H9 (cell line): ENCODE results near the gene C2orf78. TPM values are rescaled to one million over a fixed set of nuclear protein-coding genes. Genes with fewer than 3 reads are reported as not detected.

ENCODE experiments used
- DNase-seq: peaks from one replicate; pipeline ENCODE4 v3.0.0-alpha.2; 2017
- H2AFZ ChIP-seq: one replicate; pipeline ENCODE4 v1.6.1; 2013; ENCODE audit warnings: mild to moderate bottlenecking, low read length, control low read depth, moderate library complexity
- H2AK5ac ChIP-seq: 2 replicates; pipeline ENCODE4 v1.6.1; 2013; ENCODE audit warnings: low read length, control low read depth, mixed read lengths; ENCODE audit not compliant: insufficient read length
- H2BK120ac ChIP-seq: one replicate; pipeline ENCODE4 v1.6.1; 2013; ENCODE audit warnings: low read depth, mild to moderate bottlenecking, low read length, control low read depth, inconsistent platforms; ENCODE audit not compliant: poor library complexity, severe bottlenecking
- H2BK12ac ChIP-seq: 2 replicates; pipeline ENCODE4 v1.6.1; 2013; ENCODE audit warnings: low read length, control low read depth, mixed read lengths, low read depth; ENCODE audit not compliant: insufficient read length
- H2BK15ac ChIP-seq: 2 replicates; pipeline ENCODE4 v1.6.1; 2013; ENCODE audit warnings: low read depth, low read length, control low read depth
- H2BK20ac ChIP-seq: one replicate; pipeline ENCODE4 v1.6.1; 2013; ENCODE audit warnings: low read depth, mild to moderate bottlenecking, low read length, control low read depth, inconsistent platforms; ENCODE audit not compliant: poor library complexity, severe bottlenecking
- H2BK5ac ChIP-seq: 2 replicates; pipeline ENCODE4 v1.6.1; 2013; ENCODE audit warnings: low read length, control low read depth, mixed read lengths; ENCODE audit not compliant: insufficient read length
- H3K14ac ChIP-seq: 2 replicates; pipeline ENCODE4 v1.6.1; 2013; ENCODE audit warnings: low read length, control low read depth; ENCODE audit not compliant: insufficient read depth
- H3K18ac ChIP-seq: 2 replicates; pipeline ENCODE4 v1.6.1; 2013; ENCODE audit warnings: low read depth, mild to moderate bottlenecking, mixed read lengths, low read length, control low read depth; ENCODE audit not compliant: insufficient read length
- H3K23ac ChIP-seq: 2 replicates; pipeline ENCODE4 v1.6.1; 2013; ENCODE audit warnings: low read length, control low read depth, mixed read lengths, low read depth; ENCODE audit not compliant: insufficient read length
- H3K23me2 ChIP-seq: 2 replicates; pipeline ENCODE4 v1.6.1; 2013; ENCODE audit warnings: low read depth, mild to moderate bottlenecking, mixed read lengths, low read length, control low read depth; ENCODE audit not compliant: insufficient read length, poor library complexity, severe bottlenecking
- H3K27ac ChIP-seq: 2 replicates; pipeline ENCODE4 v1.5.1; 2013; ENCODE audit warnings: low read length, control low read depth, mixed read lengths, low read depth; ENCODE audit not compliant: insufficient read length
- H3K27me3 ChIP-seq: 2 replicates; pipeline ENCODE4 v1.6.1; 2013; ENCODE audit warnings: low read length, control low read depth, inconsistent platforms; ENCODE audit not compliant: insufficient read depth
- H3K4ac ChIP-seq: 2 replicates; pipeline ENCODE4 v1.6.1; 2013; ENCODE audit warnings: low read depth, mild to moderate bottlenecking, control low read depth, inconsistent platforms, low read length, moderate library complexity
- H3K4me1 ChIP-seq: 2 replicates; pipeline ENCODE4 v1.6.1; 2013; ENCODE audit warnings: low read length, control low read depth, inconsistent platforms; ENCODE audit not compliant: insufficient read depth
- H3K4me2 ChIP-seq: 2 replicates; pipeline ENCODE4 v1.6.1; 2013; ENCODE audit warnings: low read length, control low read depth, mixed read lengths; ENCODE audit not compliant: insufficient read length, insufficient read depth
- H3K56ac ChIP-seq: 2 replicates; pipeline ENCODE4 v1.6.1; 2013; ENCODE audit warnings: low read depth, mild to moderate bottlenecking, mixed read lengths, low read length, control low read depth; ENCODE audit not compliant: insufficient read length
- H3K79me1 ChIP-seq: 2 replicates; pipeline ENCODE4 v1.6.1; 2013; ENCODE audit warnings: low read depth, mild to moderate bottlenecking, moderate library complexity, low read length, control low read depth, inconsistent platforms; ENCODE audit not compliant: insufficient read depth, poor library complexity, severe bottlenecking
- H3K79me2 ChIP-seq: 2 replicates; pipeline ENCODE4 v1.6.1; 2013; ENCODE audit warnings: low read length, control low read depth, inconsistent platforms; ENCODE audit not compliant: insufficient read depth
- H3K9ac ChIP-seq: 2 replicates; pipeline ENCODE4 v1.6.1; 2013; ENCODE audit warnings: low read length, control low read depth, mixed read lengths; ENCODE audit not compliant: insufficient read length; ENCODE audit errors: extremely low read depth
- H3K9me3 ChIP-seq: one replicate; pipeline ENCODE4 v1.6.1; 2013; ENCODE audit warnings: low read depth, low read length, inconsistent platforms; ENCODE audit not compliant: control insufficient read depth
- H3T11ph ChIP-seq: one replicate; pipeline ENCODE4 v1.6.1; 2013; ENCODE audit warnings: mild to moderate bottlenecking, low read length, control low read depth, inconsistent platforms
- H4K20me1 ChIP-seq: one replicate; pipeline ENCODE4 v1.6.1; 2013; ENCODE audit not compliant: control insufficient read depth, insufficient read length, insufficient read depth
- H4K5ac ChIP-seq: 2 replicates; pipeline ENCODE4 v1.6.1; 2013; ENCODE audit warnings: low read depth, mild to moderate bottlenecking, mixed read lengths, low read length, control low read depth; ENCODE audit not compliant: insufficient read length
- H4K8ac ChIP-seq: replicated peaks from 2 replicates; pipeline ENCODE4 v1.6.1; 2013; ENCODE audit warnings: low read length, control low read depth, mixed read lengths, low read depth; ENCODE audit not compliant: insufficient read length
- H4K91ac ChIP-seq: 2 replicates; pipeline ENCODE4 v1.6.1; 2013; ENCODE audit warnings: low read depth, mild to moderate bottlenecking, moderate library complexity, mixed read lengths, low read length, control low read depth; ENCODE audit not compliant: insufficient read length
- H3K27ac Mint-ChIP-seq, 3 experiments: 2 replicates in 2 of 3; 3 replicates in 1 of 3; pipeline ENCODE4 v1.8.0; 2020 to 2021; ENCODE audit warnings: mixed read lengths in 3 of 3, mild to moderate bottlenecking in 1 of 3, moderate library complexity in 1 of 3
- H3K27me3 Mint-ChIP-seq: 2 replicates; pipeline ENCODE4 v1.8.0; 2021; ENCODE audit warnings: low read depth, mild to moderate bottlenecking, moderate library complexity, mixed read lengths
- H3K36me3 Mint-ChIP-seq, 3 experiments: 2 replicates in 2 of 3; 3 replicates in 1 of 3; pipeline ENCODE4 v1.8.0; 2020 to 2021; ENCODE audit warnings: low read depth in 3 of 3, mixed read lengths in 3 of 3; ENCODE audit not compliant: insufficient read depth in 1 of 3
- H3K4me1 Mint-ChIP-seq, 2 experiments: 2 replicates each; pipeline ENCODE4 v1.8.0; 2020; ENCODE audit warnings: mixed read lengths in 2 of 2
- H3K4me3 Mint-ChIP-seq, 2 experiments: 2 replicates in 1 of 2; 3 replicates in 1 of 2; pipeline ENCODE4 v1.8.0; 2020 to 2021; ENCODE audit warnings: mild to moderate bottlenecking in 2 of 2, mixed read lengths in 2 of 2, moderate library complexity in 1 of 2
- H3K9me3 Mint-ChIP-seq, 2 experiments: 2 replicates in 1 of 2; 3 replicates in 1 of 2; pipeline ENCODE4 v1.8.0; 2020; ENCODE audit warnings: mild to moderate bottlenecking in 2 of 2, mixed read lengths in 2 of 2, moderate library complexity in 1 of 2
- WGBS: extraction: QIAGEN DNeasy Blood & Tissue Kit; methylation state at CpG from one replicate; pipeline ENCODE4 v1.1.7; 2013; ENCODE audit warnings: missing lambda C conversion rate, low lambda C conversion rate, mixed read lengths; ENCODE audit not compliant: insufficient read length; ENCODE audit errors: extremely low coverage; 5-methylcytosine and 5-hydroxymethylcytosine counted together
- total RNA-seq: library from RNA; stranded (reverse); gene quantifications from 2 replicates; pipeline ENCODE4 v1.2.1, GENCODE V29; 2021
- TF ChIP-seq, protein P1 (sequence below): fragments of 200-600 bp; sonication (generic); conservative IDR thresholded peaks from 3 replicates; pipeline ENCODE4 v1.8.0; 2021; ENCODE audit warnings: antibody characterized with exemption, mild to moderate bottlenecking

C2orf78 gene
- total RNA-seq, 1 experiment from 2014 or later, result 0.09 TPM

DNA sequence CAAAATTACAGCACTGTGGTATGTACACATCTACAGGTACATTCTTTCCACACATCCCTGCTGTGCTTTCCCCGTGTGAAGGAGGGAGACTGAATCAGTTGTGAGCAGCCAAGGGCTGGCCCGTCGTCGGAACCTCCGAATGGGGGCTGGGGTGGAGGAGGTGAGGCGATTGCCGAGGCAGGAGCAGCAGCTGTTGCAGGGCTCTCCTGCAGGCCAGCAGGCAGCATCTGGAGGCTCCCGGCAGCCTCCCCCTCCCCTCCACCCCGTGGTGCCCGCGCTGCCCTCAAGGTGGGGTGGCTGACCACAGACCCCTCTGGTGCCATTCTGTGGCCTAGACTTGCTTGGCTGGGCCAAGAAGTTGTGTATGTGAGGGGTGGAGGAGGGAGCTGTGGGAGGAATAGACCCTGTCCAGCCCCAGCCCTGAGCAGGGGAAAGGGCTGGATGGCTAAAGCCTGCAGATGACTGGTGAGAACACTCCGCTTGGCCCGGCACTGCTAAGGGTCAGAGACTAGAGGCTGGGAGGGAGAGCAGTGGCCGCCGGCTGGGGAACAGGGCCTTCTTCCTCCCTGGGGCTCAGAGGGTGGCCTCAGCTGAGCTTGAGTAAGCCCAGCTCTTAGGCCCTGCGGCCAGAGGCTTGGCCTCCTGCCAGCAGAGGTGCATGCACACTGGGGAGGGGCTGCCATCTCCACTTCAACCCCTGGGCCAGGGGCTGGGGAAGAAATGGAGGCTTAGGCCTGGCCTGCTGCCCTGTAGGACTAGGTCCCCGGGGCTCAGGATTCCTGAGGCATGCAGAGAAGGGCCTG lies 52.4 kb downstream of the C2orf78 start:
- H4K91ac ChIP-seq, result no peak overlapping the region
- H3K79me2 ChIP-seq, result no peaks in the 10 kb centered on the region; the same call in 1 of the 2 replicates
- H3K4me3 Mint-ChIP-seq, result no peak overlapping the region
- 0 out of 4 replicates have a peak, but pooled peaks cover 0 to 2% of the 10 kb centered on the region in 2 experiments for H3K4me1 Mint-ChIP-seq
- DNase-seq, result no peak
- H3K9ac ChIP-seq, result no peak overlapping the region
- no peak overlapping the region for H3K14ac ChIP-seq
- no CpG with 5 or more reads among the region's 17 CpGs for WGBS
- H3K27me3 ChIP-seq, result no peaks in the 10 kb centered on the region; the same call in 1 of the 2 replicates
- no peak overlapping the region for H3T11ph ChIP-seq
- H3K4ac ChIP-seq, result no peak overlapping the region
- no peak overlapping the region for H3K18ac ChIP-seq
- no peak overlapping the region for H3K23ac ChIP-seq
- peaks cover 21 to 42% (median 28%) of the 10 kb centered on the region in 3 experiments for H3K36me3 Mint-ChIP-seq
- H3K27me3 Mint-ChIP-seq, result no peaks in the 10 kb centered on the region
- H2BK20ac ChIP-seq, result no peak overlapping the region
- no peak overlapping the region for H2BK15ac ChIP-seq
- H3K23me2 ChIP-seq, result no peaks in the 10 kb centered on the region
- no peak overlapping the region for H4K5ac ChIP-seq
- no peak overlapping the region for H2BK120ac ChIP-seq
- no peak overlapping the region for H3K27ac ChIP-seq
- no peaks in the 10 kb centered on the region for H3K79me1 ChIP-seq
- TF ChIP-seq, protein P1, sequence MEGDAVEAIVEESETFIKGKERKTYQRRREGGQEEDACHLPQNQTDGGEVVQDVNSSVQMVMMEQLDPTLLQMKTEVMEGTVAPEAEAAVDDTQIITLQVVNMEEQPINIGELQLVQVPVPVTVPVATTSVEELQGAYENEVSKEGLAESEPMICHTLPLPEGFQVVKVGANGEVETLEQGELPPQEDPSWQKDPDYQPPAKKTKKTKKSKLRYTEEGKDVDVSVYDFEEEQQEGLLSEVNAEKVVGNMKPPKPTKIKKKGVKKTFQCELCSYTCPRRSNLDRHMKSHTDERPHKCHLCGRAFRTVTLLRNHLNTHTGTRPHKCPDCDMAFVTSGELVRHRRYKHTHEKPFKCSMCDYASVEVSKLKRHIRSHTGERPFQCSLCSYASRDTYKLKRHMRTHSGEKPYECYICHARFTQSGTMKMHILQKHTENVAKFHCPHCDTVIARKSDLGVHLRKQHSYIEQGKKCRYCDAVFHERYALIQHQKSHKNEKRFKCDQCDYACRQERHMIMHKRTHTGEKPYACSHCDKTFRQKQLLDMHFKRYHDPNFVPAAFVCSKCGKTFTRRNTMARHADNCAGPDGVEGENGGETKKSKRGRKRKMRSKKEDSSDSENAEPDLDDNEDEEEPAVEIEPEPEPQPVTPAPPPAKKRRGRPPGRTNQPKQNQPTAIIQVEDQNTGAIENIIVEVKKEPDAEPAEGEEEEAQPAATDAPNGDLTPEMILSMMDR, result no peak
- H2AK5ac ChIP-seq, result no peak overlapping the region
- H4K20me1 ChIP-seq, result no peaks in the 10 kb centered on the region
- no peaks in the 10 kb centered on the region for H3K9me3 Mint-ChIP-seq
- no peak overlapping the region for H3K27ac Mint-ChIP-seq
- H3K56ac ChIP-seq, result no peak overlapping the region
- no peaks in the 10 kb centered on the region for H3K9me3 ChIP-seq
- H2BK12ac ChIP-seq, result no peak overlapping the region
- no peak overlapping the region for H2AFZ ChIP-seq
- no peak overlapping the region for H3K4me2 ChIP-seq
- no peaks in the 10 kb centered on the region for H3K4me1 ChIP-seq
- H4K8ac ChIP-seq, result no peak overlapping the region
- no peak overlapping the region for H2BK5ac ChIP-seq
